OCI-M2 (cell line): ENCODE data around the gene PRTG.
"Not testable (repeated sequence)": the region's sequence is repeated elsewhere in the genome, so short reads cannot be mapped to it uniquely, and the experiment has no call there.

ENCODE experiments used
- DNase-seq: peaks from one replicate; lab custom pipeline; 2025; ENCODE audit not compliant: unreplicated experiment; lab: John Stamatoyannopoulos, UW

PRTG gene

GRCh38 chr15:55649058-55649423, 93.9 kb downstream of the PRTG start:
- no peak for DNase-seq

GRCh38 chr15:55638764-55639163, 104.2 kb downstream of the PRTG start:
- no peak for DNase-seq

DNA sequence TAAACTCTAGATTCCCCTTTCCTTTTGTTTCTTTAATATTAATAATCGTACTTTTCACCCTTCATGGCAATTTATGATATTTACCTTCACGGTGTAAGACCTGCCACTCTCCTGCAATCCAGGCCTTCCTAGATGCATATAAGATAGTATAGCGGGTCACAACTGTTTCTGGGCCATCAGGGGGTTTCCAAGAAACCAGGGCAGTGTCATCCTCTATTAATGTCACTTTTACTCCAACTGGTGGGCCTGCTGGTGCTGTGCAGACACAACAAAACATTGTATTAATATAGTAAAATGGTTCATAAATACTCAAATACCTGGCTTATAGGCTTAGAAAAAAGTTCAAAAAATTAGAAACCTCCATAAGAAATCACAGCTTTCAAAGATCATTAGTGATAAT, 105.9 kb downstream of the PRTG start:
- no peak for DNase-seq

GRCh38 chr15:55633731-55634130, 109.2 kb downstream of the PRTG start:
- DNase-seq, result no peak

- DNase-seq, result no peak
Observed at GRCh38 chr15:55632434-55632833, 110.5 kb downstream of the PRTG start.

- no peak for DNase-seq
Observed at GRCh38 chr15:55630858-55631257, 112.1 kb downstream of the PRTG start.

DNA sequence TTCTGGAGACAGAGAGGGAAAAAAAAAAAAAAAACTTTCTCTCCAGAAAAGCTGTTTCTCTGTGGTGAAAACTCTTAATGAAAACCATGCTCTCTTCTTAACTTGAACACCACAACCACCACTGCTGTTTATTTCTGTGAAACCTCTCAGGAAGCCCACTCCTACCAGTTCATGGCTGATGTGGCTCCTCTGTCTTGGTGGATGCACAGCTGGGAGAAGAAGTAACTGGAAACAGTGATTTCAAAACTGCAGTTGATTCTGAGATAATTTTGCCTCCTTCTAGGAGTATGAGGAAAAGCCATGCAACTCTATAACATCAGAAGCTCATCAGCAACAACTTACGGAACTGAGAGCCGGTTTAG, 114.6 kb downstream of the PRTG start:
- no peak for DNase-seq

DNA sequence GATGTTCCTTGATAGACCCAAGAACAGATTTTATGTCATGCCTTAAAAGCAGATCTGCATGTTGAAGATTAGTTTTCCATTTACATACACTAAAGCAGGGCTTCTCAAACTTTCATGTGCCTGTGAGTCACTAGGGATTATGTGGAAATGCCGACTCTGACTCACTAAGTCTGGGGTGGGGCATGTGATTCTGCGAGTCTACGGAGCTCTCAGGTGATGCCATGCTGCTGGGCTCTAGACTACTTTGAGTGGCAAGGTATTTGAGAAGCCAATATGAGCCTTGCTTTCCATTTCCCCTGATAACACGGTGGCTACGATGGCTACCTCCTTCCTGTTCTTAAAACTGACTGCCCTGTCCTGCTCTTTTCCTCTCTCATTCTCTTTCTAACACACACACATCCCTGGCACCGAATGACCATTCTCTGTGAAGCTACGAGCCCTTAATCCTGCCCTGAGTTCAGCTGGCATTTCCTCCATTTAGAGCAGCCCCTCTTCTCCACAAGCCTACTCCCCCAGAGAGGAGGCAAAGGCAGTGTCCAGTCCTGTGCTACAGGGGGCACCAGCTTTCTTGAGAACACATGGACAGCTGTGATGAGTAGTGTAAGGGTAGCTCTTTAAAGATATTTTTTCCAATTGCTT, 115.1 kb downstream of the PRTG start:
- no peak for DNase-seq

- no peak for DNase-seq
Observed at GRCh38 chr15:55619783-55620182, 123.2 kb downstream of the PRTG start.

DNA sequence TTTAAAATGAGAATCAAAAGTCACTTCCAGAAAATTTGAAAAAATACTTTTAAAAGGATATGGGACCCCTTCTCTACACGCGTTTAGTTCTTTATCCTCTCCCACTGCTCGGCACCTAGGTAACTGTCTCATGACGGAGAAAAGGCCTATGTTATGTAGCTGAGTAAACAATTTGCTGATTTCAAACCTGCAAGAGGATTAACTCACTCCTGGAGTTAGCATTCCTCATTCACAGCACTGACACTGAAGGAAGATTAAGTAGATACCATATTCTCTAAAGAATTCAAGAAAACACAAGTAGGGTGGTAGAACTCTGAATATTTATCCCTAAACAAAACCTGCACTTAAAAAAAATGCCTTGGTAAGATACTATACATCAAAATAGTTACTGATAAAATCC, 124.6 kb downstream of the PRTG start:
- no peak for DNase-seq

- DNase-seq, result no peak
Observed at GRCh38 chr15:55615445-55615844, 127.5 kb downstream of the PRTG start.

- no peak for DNase-seq
Observed at GRCh38 chr15:55613727-55614126, 129.2 kb downstream of the PRTG start.

- DNase-seq, result no peak
Observed at GRCh38 chr15:55606214-55606613, 136.7 kb downstream of the PRTG start.

DNA sequence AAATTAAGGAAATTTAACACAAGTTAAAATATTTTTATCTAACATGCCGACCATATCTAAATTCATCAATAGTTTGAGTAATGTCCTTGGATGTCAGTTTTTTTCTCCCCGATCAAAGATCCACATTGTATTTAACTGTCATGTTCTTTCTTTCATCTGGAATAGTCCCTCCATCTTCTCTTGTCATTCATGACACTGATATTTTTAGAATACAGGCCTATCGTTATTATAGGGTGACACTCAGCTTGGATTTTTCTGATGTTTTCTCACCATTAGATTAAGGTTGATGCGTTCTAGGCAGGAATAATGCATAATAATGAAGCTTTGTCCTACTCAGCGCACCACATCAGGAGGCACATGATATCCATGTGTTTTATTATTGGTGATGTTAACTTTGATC, 141.6 kb downstream of the PRTG start:
- no peak for DNase-seq

DNA sequence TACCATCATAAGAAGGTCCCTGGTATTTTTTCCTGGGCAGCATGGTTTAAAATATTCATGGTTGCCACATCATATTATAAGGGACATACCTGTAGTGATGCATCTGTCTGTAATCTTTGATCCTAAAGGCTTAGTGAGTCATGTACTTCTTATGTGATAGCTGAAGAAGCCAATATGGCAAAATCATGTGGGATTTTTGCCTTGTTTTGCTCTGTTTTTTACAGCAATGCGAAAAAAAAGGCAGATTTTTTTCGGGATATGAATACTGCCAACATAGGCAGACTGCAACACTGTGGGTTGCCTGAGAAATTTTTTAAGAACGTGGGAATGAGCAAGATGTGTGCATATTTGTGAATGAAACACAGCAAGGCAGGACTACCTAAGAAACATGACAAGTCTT, 143.5 kb downstream of the PRTG start:
- DNase-seq, result no peak

- DNase-seq, result not testable (repeated sequence)
Observed at GRCh38 chr15:55593019-55593418, 149.9 kb downstream of the PRTG start.

DNA sequence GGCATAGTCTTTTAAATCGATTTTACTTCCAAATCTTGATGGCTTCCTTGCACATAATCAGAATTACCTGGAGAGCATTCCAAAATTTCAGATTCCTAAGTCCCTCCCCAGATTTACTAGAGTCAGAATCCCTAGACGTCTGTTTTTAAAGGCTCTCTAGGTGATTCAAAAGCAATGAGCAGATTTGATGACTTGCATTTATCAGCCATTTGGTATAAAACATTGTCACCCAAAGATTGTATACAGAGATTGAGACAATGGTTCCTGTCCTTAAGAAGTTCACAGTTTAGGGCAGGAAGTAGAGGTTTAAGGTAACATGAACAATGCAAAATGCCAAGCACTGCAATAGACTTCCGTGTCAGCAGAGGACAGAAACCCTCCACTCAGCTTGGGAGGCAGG, 152.2 kb downstream of the PRTG start:
- DNase-seq, result no peak

DNA sequence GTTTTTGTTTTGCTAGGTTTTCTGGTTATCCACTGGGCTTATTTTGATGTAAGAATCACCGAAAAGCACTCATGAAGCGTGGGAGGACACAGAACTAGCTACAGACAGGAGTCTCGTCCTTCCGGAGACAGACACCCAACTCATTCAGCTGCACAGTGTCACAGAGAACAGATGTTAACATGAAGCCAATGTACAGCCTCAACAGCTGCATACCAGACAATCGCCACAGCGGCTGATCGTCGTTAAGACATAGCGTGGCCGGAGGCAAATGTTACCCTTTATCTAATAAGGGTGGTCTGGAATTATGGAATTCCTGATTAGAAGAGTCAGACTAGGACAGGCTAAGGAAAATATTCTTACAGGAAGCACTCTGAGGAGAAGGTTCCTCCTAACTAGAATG, 153.7 kb downstream of the PRTG start:
- DNase-seq, result no peak

DNA sequence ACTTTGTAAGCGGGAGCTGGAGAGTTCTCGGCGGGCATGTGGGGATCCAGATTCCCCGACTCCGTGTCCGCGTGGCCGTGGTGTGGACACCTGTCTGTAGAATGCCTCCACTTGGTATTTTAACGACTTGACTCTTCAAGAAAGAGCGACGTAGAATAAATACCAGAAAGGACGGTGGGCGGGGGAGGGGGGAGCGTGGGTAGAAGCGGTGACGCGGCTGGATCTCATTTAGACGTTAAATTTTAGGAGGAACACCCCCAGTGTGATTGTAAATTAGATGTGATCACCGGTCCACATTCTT, 154.2 kb downstream of the PRTG start:
- DNase-seq, result no peak

DNA sequence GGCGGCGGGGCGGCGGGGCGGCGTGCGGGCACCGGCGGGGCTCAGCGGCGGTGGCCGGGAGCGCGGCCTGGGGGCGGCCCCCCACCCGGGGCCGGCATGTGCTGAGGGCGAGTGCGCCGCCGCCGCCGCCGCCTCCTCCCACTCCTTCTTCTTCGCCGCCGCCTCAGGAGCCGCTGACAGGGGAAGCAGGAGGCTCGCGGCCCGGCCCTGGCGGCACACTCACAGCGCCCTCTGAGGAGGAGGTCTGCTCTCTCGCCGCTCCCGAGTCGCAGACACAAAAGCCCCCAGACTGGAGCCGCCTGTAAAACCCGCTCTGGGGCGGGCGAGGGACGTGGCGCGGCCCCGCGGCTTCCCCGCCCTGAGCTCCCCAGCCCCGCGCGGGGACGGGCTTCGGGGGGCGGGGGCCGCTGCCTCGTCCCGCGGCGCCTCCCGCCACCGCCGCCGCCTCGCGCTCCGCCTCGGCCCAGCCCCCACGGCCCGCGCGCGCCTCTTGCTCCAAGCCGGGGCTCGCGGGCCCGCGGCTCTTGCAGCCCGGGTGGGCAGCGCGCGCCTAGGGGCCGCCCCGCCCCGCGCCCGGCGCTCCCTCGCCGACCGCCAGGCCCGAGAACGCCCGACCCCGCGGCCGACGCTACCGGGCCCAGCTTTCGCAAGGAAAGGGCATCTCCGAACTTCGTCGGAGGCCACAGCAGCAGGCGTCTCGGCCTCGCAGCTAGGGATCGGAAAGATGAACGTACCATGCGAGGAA, 154.7 kb downstream of the PRTG start, which contains the start of gene PYGO1:
PYGO1 (minus strand) TSS at position 276 of the 745 bp plus-strand sequence. CDS start 462 bp downstream, outside the sequence.
- no peak for DNase-seq

GRCh38 chr15:55587321-55588069, 155.5 kb downstream of the PRTG start:
- DNase-seq, result no peak

DNA sequence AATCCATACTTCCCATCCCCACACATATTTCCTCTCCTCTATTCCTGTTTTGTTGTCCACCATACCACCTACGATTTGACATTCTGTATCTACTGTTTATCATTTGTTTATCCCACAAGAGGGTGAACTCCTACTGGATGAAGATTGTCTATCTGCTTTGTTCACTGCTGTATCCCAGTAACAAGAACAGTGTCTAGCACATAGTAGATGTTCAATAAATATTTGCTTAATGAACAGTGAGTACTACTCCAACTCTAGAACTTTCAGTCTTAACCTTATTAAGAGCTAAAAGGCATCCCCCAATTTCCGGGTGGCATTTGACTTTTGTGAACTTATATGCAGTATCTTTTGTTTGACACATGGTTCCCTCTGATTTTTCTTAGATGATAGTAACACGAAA, 156.1 kb downstream of the PRTG start:
- DNase-seq, result no peak
